GM23338 (cell line): ENCODE results near the gene ARMC9.

ENCODE experiments used
- CTCF ChIP-seq, 2 experiments: fragments of 200-600 bp in 1 of 2; sonication (generic) in 1 of 2; conservative IDR thresholded peaks; 2 replicates each; pipeline versions ENCODE4 v1.5.1 to v1.6.1; 2016 to 2017; ENCODE audit warnings: antibody characterized with exemption in 2 of 2, low read depth in 2 of 2, mild to moderate bottlenecking in 2 of 2, moderate library complexity in 1 of 2
- ETS1 ChIP-seq: IDR thresholded peaks from 2 replicates; pipeline ENCODE4 v1.6.1; 2016; ENCODE audit warnings: antibody characterized with exemption
- POLR2AphosphoS5 ChIP-seq: IDR thresholded peaks from 2 replicates; pipeline ENCODE4 v1.6.1; 2016; ENCODE audit warnings: antibody characterized with exemption, low read depth
- TF ChIP-seq, protein P1 (sequence below): IDR thresholded peaks from one replicate; pipeline ENCODE4 v1.6.1; 2018; ENCODE audit warnings: antibody characterized with exemption; ENCODE audit not compliant: unreplicated experiment

GRCh38 chr2:231294571-231295362 lies 96.3 kb downstream of the ARMC9 start:
- TF ChIP-seq CTCF (conservative IDR thresholded peaks at IDR 0.05; ENCODE audit: low read depth in 2 of 2) (no peak), POLR2AphosphoS5 (no peak), ETS1 (no peak)
- TF ChIP-seq, protein P1, sequence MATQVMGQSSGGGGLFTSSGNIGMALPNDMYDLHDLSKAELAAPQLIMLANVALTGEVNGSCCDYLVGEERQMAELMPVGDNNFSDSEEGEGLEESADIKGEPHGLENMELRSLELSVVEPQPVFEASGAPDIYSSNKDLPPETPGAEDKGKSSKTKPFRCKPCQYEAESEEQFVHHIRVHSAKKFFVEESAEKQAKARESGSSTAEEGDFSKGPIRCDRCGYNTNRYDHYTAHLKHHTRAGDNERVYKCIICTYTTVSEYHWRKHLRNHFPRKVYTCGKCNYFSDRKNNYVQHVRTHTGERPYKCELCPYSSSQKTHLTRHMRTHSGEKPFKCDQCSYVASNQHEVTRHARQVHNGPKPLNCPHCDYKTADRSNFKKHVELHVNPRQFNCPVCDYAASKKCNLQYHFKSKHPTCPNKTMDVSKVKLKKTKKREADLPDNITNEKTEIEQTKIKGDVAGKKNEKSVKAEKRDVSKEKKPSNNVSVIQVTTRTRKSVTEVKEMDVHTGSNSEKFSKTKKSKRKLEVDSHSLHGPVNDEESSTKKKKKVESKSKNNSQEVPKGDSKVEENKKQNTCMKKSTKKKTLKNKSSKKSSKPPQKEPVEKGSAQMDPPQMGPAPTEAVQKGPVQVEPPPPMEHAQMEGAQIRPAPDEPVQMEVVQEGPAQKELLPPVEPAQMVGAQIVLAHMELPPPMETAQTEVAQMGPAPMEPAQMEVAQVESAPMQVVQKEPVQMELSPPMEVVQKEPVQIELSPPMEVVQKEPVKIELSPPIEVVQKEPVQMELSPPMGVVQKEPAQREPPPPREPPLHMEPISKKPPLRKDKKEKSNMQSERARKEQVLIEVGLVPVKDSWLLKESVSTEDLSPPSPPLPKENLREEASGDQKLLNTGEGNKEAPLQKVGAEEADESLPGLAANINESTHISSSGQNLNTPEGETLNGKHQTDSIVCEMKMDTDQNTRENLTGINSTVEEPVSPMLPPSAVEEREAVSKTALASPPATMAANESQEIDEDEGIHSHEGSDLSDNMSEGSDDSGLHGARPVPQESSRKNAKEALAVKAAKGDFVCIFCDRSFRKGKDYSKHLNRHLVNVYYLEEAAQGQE: no peak
